DMS79 (cell line): ENCODE measurements around the gene FAM168A.

Experiments
- DNase-seq: peaks from one replicate; lab custom pipeline; 2025; lab: John Stamatoyannopoulos, UW

FAM168A gene

DNA sequence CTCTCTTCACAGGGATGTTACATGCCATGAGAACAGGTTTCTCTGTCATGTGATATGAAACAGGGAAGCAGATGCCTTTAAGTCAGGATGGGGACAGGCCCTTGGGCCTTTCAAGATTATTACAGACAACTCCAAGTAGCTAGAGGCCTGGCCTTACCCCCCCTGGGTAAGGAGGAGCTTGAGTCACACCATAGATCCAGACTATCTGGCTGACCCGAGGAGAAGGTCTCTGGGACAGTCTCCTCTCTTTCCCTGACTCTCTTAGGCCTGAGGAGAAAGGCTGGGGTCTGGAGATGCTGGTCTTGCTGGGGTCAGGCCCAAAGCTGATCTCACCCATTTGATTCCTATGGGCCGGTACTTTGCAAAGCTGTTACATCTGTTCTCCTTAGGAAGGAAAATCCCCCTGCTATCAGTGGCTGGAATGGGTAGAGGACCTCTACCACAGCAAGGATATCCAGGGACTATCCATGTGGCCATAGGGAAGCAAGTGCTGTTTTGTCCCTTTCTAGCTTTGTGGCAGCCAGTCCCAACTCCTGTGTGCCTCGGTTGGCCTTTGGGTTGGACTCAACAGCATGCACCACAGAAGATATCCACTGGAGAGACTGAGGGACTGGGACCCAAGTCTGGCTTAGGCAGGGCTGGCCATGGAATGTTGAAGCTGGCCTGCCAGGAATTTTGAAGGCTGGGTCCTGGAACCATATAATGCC is 196.5 kb downstream of the FAM168A start:
- DNase-seq, result no peak

DNA sequence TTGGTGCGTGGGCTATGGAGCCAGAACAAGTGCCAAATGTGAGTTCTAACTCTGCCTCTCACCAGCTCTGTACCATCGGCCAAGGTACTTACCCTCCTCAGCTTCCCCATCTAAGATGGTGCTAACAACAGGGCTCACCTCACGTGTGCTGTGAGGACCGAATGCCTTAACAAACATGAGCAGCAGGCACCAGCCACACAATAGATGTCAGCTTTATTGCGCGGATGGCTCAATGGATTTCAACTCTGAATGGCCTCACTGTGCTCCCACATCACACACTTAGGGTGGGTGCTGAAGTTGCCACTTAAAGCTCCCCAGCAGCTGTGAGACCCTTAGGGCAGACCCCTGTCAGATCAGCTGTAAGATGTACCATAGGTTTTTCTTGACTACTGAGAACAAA is 197.6 kb downstream of the FAM168A start:
- no peak for DNase-seq

DNA sequence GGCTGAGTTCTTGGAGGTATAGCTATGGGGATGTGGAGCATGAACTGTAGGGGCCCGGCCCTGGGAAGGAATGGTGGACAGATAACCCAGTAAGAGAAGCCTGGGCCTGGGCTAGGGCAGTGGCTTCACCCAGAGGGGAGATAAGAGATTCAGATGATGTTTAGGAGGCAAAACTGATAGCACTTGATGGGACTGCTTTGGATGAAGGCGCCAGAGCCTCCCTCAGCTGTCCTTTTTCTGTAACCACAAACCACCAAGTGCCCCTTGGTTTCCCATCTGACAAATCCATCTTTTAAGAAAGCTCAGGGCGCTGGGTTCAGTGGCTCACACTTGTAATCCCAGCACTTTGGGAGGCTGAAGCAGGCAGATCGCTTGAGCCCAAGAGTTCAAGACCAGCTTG is 198.3 kb downstream of the FAM168A start:
- DNase-seq, result no peak

DNA sequence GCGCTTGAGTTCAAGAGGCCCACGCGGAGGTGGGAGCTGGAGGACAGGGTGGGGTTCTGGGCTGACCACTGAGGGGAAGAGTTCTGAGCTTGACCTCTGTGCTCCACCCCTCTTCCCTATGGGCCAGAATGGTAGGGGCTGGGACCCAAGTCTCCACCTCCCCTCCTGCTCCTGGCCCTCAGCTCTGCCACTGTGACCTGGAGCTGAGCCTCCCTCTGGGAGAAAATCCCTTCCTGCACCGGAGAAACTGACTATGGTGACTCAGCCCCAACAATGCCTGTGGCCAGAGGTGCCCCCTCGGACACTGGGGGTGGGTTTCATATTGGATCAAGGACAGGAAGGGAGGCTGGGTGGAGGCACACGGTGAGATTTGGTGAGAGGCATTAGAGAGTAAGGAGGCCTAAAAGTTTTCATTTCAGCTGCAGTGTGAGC is 198.7 kb downstream of the FAM168A start:
- DNase-seq, result no peak

DNA sequence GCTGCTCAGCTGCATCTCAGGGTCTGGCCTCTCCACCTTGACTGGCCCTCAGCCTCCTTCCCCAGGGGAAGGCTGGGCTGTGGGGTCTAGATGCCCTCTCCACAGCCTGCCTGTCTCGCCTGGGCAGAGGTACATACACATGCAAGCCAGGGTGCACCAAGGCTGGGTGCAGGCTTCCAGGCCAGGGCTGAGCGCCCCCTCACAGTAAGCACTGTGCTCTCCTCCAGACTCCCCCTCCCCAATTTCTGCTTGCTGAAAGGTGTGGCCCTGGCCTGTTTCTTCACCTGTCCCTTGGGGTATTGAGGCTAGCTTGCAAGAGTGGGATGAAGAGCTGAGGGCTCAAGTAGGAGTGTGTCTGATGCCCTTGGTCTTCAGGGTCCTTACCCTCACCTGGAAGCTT is 199.2 kb downstream of the FAM168A start:
- DNase-seq, result no peak

DNA sequence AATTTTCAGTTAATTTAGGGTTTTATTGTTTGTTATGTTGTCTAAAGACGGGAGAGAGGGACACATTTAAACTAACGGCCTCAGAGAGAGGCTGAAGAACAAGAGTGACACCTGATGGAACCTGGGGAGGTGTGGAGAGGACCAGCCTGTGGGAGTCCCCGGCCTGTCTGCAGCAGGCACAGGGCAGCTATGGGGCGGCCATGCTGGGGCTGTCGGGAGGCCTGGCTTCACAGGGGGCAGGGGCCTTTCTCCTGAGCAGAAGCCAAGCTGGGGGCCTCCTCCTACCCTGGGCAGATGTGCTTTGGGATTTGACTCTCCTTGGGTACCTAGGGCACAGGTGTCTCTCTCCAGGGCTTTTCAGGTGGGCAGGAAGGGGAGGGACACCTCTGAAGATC is 199.8 kb downstream of the FAM168A start:
- DNase-seq, result no peak

DNA sequence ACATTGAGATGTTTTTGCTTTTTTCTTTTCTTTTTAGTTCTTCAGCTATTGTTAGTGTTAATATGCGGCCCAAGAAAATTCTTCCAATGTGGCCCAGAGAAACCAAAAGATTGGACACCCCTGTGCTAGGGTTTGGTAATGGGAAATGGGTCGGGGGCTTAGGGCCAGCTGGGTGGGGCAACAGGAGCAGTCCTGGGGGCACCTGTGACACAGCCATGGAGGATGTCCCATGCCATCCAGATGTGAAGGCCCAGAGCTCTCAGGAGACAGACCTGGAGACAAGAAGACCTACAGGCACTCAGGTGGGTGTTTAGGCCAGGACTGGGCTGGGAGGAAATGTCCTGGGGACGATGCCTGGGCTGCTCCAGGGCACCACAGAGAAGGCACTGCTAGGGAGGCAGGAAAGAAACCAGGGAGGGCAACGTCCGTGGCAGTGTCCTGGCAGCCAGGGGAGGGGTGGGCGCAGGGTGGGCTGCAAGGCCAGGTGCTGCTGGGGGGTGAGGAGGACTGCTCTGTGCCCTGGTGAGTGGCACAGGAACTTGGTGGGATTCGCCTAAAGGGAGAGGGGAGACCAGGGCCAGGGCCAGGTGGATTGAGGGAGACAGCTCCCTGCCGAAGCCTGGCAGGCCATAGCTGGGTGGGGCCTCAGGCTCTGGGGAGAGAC is 200.3 kb downstream of the FAM168A start:
- no peak for DNase-seq

DNA sequence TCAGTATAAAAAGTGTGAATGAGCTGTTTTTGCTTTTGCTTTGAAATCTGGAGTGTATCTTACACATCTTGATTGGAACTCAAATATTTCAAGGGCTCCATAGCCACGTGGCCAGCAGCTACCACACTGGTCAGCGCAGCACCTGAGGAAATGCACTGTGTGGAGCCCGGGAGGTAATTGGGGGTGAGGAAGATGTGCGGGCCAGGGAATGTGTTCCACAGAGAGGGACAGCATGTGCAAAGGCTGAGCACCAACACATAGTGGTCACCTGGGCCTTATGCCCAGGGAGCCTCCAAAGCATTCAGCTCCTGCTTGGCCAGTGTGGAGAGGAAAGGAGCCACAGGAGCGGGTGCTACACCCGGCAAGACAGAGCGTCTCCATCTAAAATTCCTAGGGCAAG is 200.9 kb downstream of the FAM168A start:
- no peak for DNase-seq

DNA sequence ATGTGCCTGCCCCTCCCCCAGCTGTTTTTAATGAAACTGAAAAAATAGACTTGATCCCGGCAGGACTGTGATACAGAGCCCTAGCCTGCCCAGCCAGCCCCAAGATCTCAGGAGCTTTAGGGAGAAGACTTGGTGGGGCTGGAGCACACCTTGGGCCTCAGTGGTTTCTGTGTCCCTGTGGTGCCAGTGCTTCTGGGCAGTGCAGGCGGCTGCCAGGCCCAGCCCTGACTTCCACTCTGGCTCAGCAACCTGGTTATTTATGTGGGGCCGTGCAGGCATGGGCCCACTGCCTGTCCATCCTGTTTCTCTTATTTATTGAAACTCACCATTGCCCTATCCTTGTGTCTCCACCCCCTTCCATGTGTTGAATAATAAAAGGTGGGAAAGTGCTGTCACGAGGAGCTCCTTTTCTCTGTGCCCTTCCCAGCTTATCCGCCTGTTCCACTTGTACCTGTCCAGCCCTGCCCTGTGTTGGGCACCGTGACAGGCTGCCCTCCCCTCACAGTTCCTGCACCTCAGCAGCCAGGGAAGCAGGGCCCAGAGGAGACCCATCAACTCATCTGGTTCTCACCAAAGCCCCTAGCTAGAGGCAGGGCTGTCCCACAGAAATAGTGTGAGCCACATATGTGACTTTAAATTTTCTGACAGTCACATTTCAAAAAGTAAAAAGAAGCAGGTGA is 201.5 kb downstream of the FAM168A start:
- no peak for DNase-seq

DNA sequence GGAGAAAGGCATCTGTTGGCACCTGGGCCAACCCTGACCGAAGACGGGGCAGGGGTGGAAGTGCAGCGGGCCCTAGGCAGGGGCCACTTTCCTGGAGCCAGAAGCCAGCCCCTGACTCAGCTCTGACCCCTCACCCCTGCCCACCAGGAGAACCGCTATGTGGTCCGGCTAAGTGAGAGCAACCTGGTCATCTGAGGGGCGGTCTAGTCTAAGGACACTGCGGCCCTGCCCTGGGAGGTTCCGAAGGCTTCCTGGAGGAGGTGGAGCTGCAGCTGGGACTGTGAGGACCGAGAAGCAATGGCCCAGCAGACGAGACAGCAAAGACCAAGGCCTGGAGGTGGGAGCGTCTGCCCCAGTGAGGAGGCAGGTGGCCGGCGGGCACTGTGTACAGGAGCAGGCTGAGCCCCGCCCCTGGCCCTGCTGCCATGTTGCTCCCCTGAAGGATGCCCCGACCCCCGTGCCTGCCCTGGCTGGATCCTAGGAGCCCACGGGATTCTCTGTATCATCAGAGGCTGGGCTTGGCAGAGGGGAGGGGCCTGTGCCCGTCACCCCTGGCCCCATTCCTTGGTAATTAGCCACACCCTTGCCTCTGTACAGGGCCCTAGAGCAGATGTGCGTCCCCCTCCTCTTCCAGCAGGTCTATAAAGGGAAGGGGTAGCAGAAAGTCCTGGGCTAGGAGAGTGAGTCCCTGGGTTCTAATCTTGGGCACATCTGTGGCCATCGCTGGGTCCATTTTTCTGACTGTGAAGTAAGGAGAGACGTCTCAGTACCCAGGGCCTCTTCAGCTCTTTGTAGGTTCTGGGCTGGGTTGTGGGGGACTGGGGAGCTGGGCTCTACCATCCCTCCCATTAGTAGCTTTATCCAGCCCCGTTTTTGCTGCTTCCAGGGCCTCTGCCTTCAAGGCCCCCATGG is 202.4 kb downstream of the FAM168A start:
- no peak for DNase-seq

DNA sequence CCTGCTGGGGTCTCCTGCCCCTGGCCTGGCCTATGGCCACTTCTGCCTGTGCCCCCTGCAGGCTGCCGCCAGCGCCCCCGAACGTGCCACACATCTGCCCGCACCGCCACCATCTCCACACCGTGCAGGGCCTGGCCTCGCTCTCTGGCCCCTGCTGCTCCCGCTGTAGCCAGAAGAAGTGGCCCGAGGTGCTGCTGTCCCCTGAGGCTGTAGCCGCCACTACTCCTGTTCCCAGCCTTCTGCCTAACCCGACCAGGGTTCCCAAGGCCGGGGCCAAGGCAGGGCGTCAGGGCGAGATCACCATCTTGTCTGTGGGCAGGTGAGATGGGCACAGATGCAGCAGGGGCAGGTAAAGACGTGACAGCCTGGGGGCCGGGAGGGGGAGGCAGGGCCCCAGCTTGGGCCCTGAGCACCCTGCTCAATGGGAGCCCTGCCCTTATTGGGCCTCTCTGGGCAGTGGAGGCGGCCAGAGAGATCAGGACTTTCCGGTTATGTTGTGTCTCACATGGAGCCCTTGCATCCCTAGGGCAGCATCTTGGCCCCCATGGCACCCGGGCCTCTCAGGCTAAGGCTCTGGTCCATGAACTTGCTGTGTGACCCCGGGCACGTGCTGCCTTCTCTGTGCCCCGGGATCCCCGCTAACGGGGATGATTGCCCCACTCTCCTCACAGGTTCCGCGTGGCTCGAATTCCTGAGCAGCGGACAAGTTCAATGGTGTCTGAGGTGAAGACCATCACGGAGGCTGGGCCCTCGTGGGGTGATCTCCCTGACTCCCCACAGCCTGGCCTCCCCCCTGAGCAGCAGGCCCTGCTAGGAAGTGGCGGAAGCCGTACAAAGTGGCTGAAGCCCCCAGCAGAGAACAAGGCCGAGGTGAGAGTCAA is 203.3 kb downstream of the FAM168A start:
- no peak for DNase-seq

DNA sequence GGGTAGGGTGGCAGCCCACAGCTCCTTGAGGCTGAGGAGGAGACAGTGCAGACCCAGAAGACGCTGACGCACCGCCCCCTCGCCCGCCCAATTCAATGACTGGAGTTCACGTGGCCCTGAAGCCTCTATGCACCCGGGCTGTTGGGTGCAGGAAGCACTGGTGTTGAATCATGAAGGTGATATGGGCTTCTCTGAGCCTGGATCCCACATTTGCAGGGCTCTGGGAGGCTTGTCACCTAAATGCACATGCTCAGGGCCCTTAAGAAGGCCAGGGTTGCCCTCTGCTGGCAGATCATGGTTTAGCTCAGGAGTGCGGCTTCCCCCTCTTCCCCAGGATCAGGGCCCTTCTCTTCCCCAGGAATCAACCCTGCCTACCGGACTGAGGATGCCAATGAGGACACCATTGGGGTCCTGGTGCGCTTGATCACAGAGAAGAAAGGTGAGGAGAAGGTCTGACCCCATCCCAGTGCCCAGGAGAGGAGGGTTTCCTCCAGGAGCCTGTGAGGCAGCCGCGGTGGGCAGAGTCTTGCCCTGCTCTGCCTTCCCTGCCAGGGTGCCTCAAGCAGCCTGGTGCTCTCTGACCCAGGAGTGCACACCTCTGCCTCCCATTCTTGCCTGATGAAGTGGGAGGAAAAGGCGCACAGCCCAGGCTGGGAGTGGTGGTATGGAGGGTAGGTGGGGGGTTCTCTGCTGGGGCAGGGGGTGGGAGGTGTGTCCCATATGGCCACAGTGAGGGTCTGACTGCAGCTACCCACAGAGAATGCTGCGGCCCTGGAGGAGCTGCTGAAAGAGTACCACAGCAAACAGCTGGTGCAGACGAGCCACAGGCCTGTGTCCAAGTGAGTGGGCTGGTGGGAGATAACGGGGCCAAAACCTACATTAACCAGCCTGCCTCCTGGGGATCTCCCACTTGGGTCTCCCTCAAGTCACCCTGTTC is 204.2 kb downstream of the FAM168A start:
- peak; percentile 28 for DNase-seq

DNA sequence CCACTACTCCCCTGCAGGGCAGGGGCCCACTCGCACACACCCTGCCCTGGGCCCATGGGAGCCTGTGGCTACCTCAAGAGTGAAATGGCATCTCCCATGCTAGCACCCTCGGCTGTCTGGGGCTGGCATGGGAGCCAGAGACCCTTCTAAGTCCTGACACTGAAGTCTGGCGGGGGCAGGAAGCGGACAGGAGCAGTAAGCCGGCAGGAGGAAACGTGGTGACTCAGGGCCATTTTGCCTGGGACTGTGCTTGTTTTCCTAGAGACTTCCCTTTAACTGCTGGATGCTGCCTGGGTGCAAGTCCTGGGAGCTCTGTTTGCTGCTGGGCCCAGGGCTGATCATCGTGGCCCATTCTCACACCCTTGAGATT is 204.9 kb downstream of the FAM168A start:
- DNase-seq, result no peak

DNA sequence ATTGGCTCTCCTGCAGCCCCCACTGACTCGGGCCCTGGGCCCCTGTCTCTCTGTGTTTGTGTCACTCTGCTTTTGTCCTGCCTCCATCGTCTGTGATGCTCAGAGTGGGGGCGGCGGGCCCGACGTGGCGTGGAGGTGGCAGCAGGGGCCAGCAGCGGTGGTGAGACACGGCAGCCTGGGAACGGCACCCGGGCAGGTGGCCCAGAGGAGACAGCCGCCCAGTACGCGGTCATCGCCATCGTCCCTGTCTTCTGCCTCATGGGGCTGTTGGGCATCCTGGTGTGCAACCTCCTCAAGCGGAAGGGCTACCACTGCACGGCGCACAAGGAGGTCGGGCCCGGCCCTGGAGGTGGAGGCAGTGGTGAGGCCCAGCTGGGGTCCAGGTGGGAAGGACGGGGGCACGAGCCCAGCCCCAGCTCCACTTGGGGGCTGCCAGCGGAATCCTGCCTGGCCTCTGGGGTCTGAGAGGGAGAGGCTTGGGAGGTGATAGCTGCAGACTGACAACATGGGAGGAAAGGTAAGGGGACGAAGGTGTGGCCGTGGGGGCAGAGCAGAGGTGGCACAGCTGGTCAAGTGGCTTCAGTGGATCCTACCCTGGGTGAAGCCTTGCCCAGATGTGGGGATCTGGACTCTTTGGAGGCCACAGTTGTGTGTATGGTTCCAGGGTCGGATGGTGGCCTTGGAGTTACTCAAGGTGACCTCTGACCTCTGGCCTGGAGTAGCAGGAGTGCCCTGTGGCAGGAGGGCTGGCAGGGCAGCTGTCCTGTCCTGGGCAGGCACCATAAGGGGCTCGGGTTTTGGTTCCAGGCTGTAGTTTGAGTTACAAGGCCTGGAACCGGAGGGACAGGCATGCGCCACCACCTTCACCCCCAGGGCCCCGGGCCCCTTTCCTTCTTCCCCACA is 205.6 kb downstream of the FAM168A start:
- no peak for DNase-seq

DNA sequence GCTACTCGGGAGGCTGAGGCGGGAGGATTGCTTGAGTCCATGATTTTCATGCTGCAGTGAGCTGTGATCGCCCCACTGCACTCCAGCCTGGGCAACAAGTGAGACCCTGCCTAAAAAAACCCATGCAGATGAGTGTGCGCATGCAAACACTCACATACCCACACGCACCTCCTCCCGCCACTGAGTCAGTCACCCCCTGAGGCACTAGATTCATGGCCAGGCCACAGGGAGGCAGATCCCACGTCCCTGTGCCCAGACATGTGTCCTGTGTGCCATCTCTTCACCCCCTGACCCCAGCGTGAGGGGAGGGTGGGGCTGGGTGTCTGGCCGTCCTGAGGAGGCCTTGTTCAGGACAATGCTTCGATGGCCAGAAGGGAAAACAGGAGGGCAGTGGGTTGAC is 206.2 kb downstream of the FAM168A start:
- no peak for DNase-seq

DNA sequence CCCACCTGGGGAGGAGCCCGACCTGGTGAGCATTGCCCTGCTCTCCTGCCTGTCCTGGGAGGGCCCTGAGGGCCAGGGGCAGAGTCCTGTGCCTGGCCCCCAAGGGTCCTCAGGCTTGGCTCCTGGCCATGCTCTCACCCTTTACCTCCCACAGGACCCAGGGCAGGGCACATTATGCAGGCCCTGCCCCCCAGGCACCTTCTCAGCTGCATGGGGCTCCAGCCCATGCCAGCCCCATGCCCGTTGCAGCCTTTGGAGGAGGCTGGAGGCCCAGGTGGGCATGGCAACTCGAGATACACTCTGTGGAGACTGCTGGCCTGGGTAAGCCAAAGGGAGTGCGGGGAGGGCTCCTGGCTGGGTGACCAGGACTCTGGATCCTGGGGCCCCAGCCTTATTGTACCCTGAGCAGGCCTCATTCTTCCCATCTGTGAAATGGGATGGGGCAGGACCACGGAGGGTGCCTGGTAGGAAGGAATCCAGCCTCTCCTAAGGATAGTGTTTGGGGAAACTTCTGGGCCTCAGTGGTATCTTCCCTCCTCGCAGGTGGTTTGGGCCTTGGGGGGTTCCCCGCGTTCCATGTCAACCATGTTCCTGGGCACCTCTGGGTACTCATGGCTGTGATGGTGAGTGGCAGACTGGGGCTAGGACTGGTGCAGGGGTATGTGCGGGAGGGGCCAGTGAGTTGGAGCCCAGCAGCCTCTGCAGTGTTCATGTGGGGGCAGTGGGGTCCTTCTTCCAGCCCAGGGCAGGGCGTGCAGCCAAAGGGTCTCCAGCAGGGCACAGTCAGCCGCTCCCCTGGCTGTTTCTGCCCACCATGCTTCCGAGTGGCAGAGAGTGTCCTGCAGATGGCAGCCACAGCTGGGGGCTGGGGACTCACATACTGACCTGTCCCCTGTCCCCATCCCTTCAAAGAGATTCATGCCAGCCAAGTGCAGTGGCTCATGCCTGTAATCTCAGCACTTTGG is 207.0 kb downstream of the FAM168A start:
- DNase-seq, result no peak

DNA sequence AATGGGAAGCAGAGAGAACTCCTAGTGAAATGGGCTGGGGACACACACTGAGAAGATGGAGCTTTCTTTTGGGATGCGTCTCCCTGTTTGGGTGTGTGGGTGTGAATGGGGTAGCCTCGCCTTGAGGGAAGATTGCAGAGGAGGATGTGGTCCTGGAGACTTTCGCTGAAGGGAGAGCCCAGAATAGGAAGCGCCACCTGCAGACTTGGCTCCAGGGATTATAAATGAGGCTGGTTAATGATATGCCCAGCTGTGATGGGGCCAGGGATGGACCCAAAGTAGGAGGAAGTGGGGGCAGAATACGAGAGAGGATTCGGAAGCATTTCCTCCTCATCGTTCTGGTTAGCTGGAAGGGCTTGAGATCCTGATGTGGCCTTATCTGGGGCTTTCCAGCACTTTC is 208.0 kb downstream of the FAM168A start:
- no peak for DNase-seq

DNA sequence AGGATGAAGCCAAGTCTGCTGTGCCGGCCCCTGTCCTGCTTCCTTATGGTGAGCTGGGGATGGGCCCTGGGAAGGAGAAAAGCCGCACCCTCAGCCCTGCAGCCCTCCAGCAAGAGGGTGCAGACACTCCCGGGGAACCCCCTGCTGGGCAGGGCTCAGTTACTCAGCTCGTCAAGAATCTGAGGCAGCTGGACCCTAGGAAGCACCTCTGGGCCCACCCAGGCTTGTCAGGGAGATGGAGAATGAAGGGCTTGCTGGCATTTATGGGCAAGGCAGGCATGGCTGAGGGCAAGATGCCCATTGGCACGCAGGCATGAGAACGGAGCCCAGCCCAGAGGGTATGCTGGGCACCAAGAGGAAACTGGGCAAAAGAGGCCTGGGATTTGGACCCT is 208.8 kb downstream of the FAM168A start:
- DNase-seq, result no peak
